ENCODE results near the gene GPR15LG.

The GPR15LG gene

DNA sequence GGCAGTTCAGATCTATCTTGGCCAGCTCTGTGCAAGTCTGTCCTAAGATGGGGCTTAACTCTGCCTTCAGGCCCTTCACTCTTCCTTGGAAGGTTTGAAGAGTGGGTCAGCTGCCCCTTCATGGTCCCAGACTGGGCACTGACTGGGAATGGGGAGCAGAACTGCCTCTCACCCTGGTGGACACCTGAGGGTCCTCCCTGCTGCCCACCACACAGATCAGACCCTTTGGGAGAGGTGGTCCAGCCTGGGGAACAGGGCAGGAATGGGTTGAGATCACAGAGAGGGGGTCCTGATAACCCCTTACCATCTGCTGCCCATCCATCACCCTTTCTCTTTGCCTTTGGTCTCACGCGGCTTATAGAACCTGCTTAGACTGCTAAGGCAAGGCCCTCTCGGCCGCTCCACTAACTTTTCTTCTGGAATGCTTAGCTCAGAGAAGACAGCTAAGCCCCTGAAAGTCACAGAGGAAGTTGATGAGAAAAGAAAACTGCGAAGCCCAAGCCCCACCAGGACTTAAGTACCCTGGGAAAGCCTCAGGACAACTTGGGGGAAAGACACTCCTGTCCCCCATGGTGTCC, 20.3 kb downstream of the GPR15LG start:
- DNase-seq (ENCODE audit: low read depth in 3 of 3): no peak

GRCh38 chr10:84194424-84195043, 20.9 kb downstream of the GPR15LG start, which contains the start of gene CDHR1:
TSS of gene CDHR1 (plus strand) at chr10:84194537. CDS start at chr10:84194761, 224 bp downstream.
- DNase-seq (ENCODE audit: low read depth in 3 of 3): peak in 1 of 3 donors; percentile 27

- no peak for DNase-seq (ENCODE audit: low read depth in 3 of 3)
These were observed 21.6 kb downstream of the GPR15LG start for GRCh38 chr10:84195044-84195830.

- no peak for DNase-seq (ENCODE audit: low read depth in 3 of 3)
These were observed 22.5 kb downstream of the GPR15LG start for GRCh38 chr10:84196083-84196482.

DNA sequence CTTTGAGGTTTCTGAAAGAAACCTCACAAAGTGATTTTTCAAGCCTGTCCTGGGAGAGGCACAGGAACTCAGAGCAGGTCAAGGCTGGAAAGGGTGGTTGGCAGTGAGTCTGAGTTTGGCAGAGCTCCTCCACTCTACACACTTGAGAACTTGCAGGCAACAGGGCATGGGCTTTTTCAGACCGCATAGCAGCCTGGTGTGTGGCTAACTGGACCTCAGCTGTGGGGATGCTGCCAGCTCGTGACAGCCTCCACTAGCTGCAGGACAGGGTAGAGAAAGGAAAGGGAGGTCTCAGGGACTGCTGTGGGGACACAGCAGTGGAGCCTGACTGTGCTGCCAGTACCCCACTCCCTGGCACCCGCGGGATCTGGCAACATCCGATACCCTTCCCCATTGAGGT, 23.3 kb downstream of the GPR15LG start:
- DNase-seq (ENCODE audit: low read depth in 3 of 3): no peak

DNA sequence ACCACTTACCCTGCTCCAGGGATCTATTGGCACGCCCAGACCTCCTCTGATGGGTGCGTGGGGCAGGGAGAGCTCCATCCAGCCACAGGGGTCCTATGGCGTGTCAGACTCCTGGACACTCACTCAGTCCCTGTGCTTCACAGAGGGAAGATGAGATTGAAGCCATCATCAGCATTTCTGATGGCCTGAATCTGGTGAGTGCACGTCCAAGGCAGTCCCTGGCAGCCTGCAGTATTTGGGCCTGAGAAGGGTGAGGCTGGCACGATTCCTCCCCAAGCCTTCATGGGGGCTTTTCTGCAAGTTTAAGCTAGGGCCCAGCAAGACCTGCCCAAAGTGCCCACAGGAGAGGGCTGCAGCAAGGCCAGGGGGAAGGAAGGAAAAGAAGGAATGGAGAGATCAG, 24.0 kb downstream of the GPR15LG start:
- no peak for DNase-seq (ENCODE audit: low read depth in 3 of 3)

GRCh38 chr10:84198206-84198915, 24.8 kb downstream of the GPR15LG start:
- no peak for DNase-seq (ENCODE audit: low read depth in 3 of 3)

DNA sequence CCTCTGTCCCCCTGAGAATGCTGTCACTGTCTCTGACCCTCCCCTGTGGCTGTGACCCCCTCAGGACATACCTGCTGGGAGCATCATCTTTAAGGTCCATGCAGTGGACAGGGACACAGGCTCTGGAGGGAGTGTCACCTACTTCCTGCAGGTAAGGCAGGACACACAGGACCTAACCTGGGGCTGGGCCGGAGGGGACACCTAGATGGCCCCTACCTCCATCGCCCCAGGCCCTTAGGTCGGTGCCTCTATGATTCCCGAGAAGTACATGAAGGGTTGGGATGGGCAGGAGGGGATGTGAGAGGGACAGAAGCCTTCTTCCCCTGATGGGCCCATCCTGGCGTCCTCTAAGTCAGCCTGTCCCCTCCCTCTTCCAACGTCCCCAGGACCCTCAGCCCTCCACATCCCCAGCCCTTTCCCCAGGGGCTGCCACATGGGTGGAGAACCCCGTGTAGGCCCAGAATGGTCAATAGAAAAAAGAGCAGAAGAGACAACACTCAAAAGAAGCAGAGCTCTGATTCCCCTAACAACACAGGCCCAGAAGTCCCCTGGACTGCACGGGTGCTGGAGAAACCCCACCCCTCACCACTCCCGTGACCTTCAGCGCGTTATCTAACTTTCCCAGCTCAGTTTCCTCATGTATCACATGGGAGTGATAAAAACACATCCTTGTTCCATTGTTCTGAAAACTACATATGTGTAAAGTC, 27.1 kb downstream of the GPR15LG start:
- DNase-seq (ENCODE audit: low read depth in 3 of 3): no peak

DNA sequence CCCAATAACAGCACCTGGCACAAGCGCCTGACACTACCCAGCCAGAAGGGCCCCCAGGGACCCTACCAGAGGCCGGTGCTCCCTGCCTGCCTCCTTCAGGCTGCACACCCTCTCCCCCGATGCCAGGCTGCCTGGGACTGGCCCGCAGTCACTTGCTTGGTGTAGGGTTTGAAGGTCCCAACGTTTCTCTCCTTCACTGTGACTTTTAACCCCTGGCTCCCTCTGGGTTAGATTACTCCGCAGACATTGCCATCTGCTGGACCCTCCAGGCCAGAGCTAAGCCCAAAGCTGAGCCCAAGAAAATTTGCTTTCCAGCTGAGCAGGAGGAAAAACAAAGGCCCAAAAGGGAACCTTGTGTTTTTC, 27.6 kb downstream of the GPR15LG start:
- DNase-seq (ENCODE audit: low read depth in 3 of 3): no peak

- DNase-seq (ENCODE audit: low read depth in 3 of 3): no peak
These were observed 28.1 kb downstream of the GPR15LG start for GRCh38 chr10:84201682-84202081.

GRCh38 chr10:84202349-84202748, 28.7 kb downstream of the GPR15LG start:
- DNase-seq (ENCODE audit: low read depth in 3 of 3): no peak

GRCh38 chr10:84204122-84204521, 30.5 kb downstream of the GPR15LG start:
- DNase-seq (ENCODE audit: low read depth in 3 of 3): no peak

DNA sequence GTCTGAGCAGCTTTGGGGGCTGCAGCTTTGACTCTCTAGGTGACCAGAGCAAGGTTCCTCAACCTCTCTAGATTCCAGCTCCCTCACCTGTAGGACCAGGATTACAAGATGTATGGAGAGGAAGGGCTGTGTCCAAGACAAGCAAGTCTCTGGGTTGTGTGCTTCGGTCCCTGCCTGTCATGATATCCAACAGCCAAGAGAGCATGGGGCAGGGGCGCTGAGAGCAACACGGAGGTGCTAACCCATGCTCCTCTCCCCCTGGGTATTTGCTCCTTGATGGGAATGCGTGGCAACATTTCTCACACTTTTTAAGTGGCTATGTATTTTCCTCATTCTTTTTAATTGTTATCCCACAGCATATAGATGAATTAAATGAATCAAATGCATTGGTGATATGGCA, 31.0 kb downstream of the GPR15LG start:
- DNase-seq (ENCODE audit: low read depth in 3 of 3): no peak

GRCh38 chr10:84205049-84205852, 31.6 kb downstream of the GPR15LG start:
- DNase-seq (ENCODE audit: low read depth in 3 of 3): peak; percentile 36 to 55 (median 50)

DNA sequence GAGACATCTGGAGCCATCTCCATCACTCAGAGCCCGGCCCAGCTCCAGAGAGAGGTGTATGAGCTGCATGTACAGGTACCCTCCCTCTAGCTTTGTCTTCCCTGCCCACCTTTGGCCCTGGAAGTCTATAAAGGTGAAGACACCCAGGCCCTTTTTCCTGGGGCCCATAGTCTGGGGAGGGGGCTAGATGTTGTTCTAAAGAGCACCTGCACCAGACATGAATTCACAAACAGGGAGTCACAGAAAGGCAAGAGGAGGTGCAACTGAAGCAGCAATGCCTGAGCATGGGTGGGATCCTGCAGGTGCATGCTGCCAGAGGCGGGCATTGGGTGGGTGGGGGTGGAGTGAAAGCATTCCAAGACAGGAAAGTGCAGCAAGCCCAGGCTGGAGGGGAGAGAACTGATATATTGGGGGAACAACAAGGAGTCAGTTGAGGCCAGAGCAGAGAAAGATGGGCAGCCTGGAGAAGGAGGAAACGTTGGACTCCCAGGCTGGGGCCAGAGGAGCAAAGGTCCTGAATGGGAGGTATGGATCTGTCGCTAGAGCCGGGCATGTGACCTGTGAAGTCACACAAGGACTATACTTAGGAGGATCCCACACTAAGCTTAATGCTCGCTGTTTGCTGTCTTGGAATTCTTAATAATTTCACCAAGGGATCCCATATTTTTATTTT, 32.4 kb downstream of the GPR15LG start:
- no peak for DNase-seq (ENCODE audit: low read depth in 3 of 3)

GRCh38 chr10:84208023-84208422, 34.4 kb downstream of the GPR15LG start:
- DNase-seq (ENCODE audit: low read depth in 3 of 3): no peak

DNA sequence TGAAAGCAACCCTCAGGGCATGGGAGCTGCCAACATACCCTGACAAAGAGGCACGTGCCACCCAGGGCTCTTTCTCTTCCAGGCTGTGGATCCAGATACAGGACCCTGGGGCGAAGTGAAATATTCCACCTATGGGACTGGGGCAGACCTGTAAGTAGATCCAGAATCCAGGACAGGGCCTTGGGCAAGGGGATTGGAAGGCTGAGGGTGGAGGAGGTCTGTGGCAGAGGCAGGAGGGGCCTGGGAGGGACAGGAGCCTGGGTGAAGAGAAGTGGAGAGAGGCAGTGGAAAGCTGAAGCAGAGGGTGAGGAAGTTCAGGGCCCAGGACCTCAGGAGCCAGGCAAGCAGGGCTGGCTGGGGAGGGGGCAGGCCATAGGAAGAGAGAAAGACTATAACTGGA, 38.0 kb downstream of the GPR15LG start:
- DNase-seq (ENCODE audit: low read depth in 3 of 3): no peak

- no peak for DNase-seq (ENCODE audit: low read depth in 3 of 3)
These were observed 38.4 kb downstream of the GPR15LG start for GRCh38 chr10:84212014-84212413.

DNA sequence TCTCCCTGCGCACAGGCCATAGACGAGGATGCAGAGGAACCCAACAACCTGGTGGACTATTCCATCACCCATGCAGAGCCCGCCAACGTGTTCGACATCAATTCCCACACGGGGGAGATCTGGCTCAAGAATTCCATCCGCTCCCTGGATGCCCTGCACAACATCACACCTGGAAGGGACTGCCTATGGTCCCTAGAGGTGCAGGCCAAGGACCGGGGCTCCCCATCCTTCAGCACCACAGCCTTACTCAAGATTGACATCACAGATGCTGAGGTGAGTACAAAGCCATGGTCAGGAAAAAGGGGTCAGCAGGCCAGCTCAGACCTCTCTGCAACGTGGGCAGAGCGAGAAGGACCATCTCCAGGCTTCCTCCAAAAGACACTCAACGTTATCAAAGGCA, 39.5 kb downstream of the GPR15LG start:
- DNase-seq (ENCODE audit: low read depth in 3 of 3): no peak

GRCh38 chr10:84214046-84214572, 40.5 kb downstream of the GPR15LG start:
- no peak for DNase-seq (ENCODE audit: low read depth in 3 of 3)
